PFSK-1 (cell line): Measurements from ENCODE around the gene LDLRAD4.

Experiments used
- FOXP2 ChIP-seq: optimal IDR thresholded peaks from 2 replicates; pipeline ENCODE3; 2011; ENCODE audit warnings: borderline replicate concordance, control low read depth, inconsistent platforms; ENCODE audit not compliant: insufficient read depth; ENCODE audit errors: extremely low read length, extremely low read depth
- POLR2AphosphoS5 ChIP-seq: IDR thresholded peaks from 2 replicates; pipeline ENCODE4 v1.6.1; 2012; ENCODE audit warnings: low read depth, mild to moderate bottlenecking, control low read depth, low read length, moderate library complexity
- SIN3A ChIP-seq: IDR thresholded peaks from 2 replicates; pipeline ENCODE4 v1.6.1; 2012; ENCODE audit warnings: mild to moderate bottlenecking, low read length, moderate library complexity, borderline replicate concordance; ENCODE audit not compliant: insufficient read depth
- TAF1 ChIP-seq: IDR thresholded peaks from 2 replicates; pipeline ENCODE4 v1.6.1; 2012; ENCODE audit warnings: low read length, control low read depth, borderline replicate concordance; ENCODE audit not compliant: insufficient read depth
- TF ChIP-seq, protein P1 (sequence below), 2 experiments: IDR thresholded peaks; 2 replicates each; pipeline versions ENCODE4 v1.6.1 to v1.8.0; 2011 to 2012; ENCODE audit warnings: low read depth in 2 of 2, low read length in 2 of 2, control low read depth in 1 of 2, inconsistent platforms in 1 of 2, mild to moderate bottlenecking in 1 of 2, moderate library complexity in 1 of 2; ENCODE audit not compliant: insufficient read depth in 1 of 2

LDLRAD4 gene

DNA sequence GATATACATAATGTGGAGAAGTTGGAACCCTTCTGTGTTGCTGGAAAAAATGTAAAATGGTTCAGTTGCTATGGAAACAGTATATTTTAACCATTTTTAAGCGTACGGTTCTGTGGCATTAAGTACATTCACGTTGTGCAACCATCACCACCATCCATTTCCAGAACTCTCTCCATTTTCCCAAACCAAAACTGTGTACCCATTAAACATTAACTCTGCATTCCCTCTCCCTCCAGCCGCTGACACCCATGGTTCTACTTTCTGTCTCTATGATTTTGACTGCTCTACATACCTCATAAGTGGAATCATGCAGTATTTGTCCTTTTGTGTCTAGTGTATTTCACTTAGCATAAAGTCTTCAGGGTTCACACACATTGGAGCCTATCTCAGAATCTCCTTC, 67.3 kb downstream of the LDLRAD4 start:
- no peak for TF ChIP-seq POLR2AphosphoS5
- no peak for TF ChIP-seq SIN3A

GRCh38 chr18:13286456-13287125, 68.0 kb downstream of the LDLRAD4 start:
- TF ChIP-seq FOXP2 (no peak), SIN3A (no peak)

- TF ChIP-seq SIN3A (no peak), TAF1 (no peak), FOXP2 (no peak), POLR2AphosphoS5 (no peak)
- TF ChIP-seq, protein P1, sequence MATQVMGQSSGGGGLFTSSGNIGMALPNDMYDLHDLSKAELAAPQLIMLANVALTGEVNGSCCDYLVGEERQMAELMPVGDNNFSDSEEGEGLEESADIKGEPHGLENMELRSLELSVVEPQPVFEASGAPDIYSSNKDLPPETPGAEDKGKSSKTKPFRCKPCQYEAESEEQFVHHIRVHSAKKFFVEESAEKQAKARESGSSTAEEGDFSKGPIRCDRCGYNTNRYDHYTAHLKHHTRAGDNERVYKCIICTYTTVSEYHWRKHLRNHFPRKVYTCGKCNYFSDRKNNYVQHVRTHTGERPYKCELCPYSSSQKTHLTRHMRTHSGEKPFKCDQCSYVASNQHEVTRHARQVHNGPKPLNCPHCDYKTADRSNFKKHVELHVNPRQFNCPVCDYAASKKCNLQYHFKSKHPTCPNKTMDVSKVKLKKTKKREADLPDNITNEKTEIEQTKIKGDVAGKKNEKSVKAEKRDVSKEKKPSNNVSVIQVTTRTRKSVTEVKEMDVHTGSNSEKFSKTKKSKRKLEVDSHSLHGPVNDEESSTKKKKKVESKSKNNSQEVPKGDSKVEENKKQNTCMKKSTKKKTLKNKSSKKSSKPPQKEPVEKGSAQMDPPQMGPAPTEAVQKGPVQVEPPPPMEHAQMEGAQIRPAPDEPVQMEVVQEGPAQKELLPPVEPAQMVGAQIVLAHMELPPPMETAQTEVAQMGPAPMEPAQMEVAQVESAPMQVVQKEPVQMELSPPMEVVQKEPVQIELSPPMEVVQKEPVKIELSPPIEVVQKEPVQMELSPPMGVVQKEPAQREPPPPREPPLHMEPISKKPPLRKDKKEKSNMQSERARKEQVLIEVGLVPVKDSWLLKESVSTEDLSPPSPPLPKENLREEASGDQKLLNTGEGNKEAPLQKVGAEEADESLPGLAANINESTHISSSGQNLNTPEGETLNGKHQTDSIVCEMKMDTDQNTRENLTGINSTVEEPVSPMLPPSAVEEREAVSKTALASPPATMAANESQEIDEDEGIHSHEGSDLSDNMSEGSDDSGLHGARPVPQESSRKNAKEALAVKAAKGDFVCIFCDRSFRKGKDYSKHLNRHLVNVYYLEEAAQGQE (IDR thresholded peaks at IDR 0.05; ENCODE audit: insufficient read depth in 1 of 2, low read depth in 2 of 2, low read length in 2 of 2) = no peak
Measured at GRCh38 chr18:13287372-13287771, 68.8 kb downstream of the LDLRAD4 start.

DNA sequence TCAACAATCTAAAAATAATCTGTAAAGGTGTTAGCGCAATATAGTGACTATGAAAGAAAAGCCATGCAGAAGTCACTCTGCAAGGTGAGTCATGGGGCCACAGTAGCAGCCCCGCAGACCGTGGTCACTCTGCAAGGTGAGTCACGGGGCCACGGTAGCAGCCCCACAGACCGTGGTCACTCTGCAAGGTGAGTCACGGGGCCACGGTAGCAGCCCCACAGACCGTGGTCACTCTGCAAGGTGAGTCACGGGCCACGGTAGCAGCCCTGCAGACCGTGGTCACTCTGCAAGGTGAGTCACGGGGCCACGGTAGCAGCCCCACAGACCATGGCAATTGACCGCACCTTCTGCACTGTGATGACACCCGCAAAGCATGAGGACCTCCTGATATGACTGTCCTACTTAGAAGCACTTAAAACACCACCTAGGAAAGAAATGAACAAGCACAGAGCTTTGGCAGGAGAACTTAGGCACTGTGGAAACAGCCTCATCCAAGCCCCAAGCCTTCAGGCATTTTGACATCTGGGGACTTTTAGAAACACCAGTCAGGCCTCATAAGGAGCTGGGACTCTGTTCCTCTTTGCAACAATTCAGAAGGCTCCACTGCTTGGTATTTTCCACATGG, 70.1 kb downstream of the LDLRAD4 start:
- TF ChIP-seq FOXP2 (no peak), SIN3A (no peak), POLR2AphosphoS5 (no peak), TAF1 (no peak)
- TF ChIP-seq, protein P1 (IDR thresholded peaks at IDR 0.05; ENCODE audit: insufficient read depth in 1 of 2, low read depth in 2 of 2, low read length in 2 of 2) = no peak

DNA sequence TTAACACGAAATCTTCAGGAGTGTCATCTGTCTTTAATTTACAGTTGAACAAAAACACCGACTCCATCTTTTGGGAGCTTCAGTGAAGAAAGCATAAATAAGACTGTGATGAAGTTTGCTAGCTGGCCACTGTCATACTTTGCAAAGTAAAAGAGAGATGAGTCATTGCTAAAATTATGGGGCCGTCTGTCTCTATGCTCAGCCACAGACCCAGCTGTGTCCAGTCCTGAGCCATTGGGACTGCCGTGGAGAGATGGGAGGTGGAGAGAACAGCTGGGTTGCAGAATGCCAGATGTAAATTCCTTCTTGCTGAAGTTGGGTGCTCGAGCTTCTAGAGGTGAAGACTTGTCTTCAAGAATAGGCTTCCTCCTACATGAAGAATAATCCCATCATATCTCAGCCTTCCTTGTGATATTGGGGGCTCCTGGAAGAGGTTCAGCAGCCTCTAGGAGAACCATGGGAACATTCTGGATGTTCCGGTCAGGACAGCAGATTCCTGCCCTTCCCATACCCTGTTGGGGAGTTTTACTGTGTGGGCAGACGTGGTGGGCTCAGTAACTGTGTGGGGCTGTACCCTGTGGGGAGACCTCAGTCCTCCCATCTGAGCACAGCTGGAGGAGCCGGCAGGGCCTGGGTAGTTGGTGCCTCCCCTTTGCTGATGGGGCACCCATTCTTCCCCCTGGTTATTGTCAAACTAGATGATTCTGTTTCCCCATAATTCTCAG, 71.1 kb downstream of the LDLRAD4 start:
- TF ChIP-seq POLR2AphosphoS5 = no peak
- TF ChIP-seq, protein P1 (IDR thresholded peaks at IDR 0.05; ENCODE audit: insufficient read depth in 1 of 2, low read depth in 2 of 2, low read length in 2 of 2) = no peak
- no peak for TF ChIP-seq TAF1
- TF ChIP-seq FOXP2 = no peak
- TF ChIP-seq SIN3A = no peak

- TF ChIP-seq TAF1 = no peak
- TF ChIP-seq POLR2AphosphoS5 = no peak
Measured at GRCh38 chr18:13290856-13291271, 72.3 kb downstream of the LDLRAD4 start.
